Activated CD4-positive, alpha-beta T cell treated with anti-CD3 and anti-CD28 coated beads, Interleukin-2, amount 50 U/mL, for 4 hours (primary cell): ENCODE measurements around the gene GNAL.

ENCODE experiments used
- DNase-seq, 2 experiments: peaks; one replicate each; pipeline ENCODE4 v3.0.0-alpha.2; 2020

Gene GNAL

GRCh38 chr18:11923450-11923849 is 234.4 kb downstream of the GNAL start:
- no peak for DNase-seq

- DNase-seq = no peak
Measured at GRCh38 chr18:11925800-11926481, 236.9 kb downstream of the GNAL start.

- no peak for DNase-seq
Measured at GRCh38 chr18:11927497-11927896, 238.4 kb downstream of the GNAL start.

- no peak for DNase-seq
Measured at GRCh38 chr18:11932393-11932792, 243.3 kb downstream of the GNAL start.
